Left ventricle myocardium inferior (tissue), 1 donor: Measurements from ENCODE around the gene DAD1. TPM values are rescaled to one million over a fixed set of nuclear protein-coding genes. Genes with fewer than 3 reads are reported as not detected.

Experiments
- DNase-seq: peaks from one replicate; pipeline ENCODE4 v3.0.0-alpha.2; 2020
- H3K27ac ChIP-seq: fragments of 200-600 bp; replicated peaks from 2 replicates; pipeline ENCODE4 v1.8.0; 2021
- H3K27me3 ChIP-seq: fragments of 200-600 bp; 2 replicates; pipeline ENCODE4 v1.8.0; 2021; ENCODE audit warnings: low read depth
- H3K36me3 ChIP-seq: fragments of 200-600 bp; 2 replicates; pipeline ENCODE4 v1.8.0; 2021
- H3K4me1 ChIP-seq: fragments of 200-600 bp; 2 replicates; pipeline ENCODE4 v1.8.0; 2021
- H3K4me3 ChIP-seq: fragments of 200-600 bp; 2 replicates; pipeline ENCODE4 v1.8.0; 2021; ENCODE audit warnings: mild to moderate bottlenecking, moderate library complexity
- H3K9me3 ChIP-seq: fragments of 200-600 bp; replicated peaks from 2 replicates; pipeline ENCODE4 v1.8.0; 2021
- CTCF ChIP-seq: fragments of 200-600 bp; IDR thresholded peaks from 2 replicates; pipeline ENCODE4 v1.8.0; 2021; ENCODE audit warnings: antibody characterized with exemption, mild to moderate bottlenecking, borderline replicate concordance
- intact Hi-C: fragments of 100-400 bp; cut with micrococcal nuclease; formaldehyde crosslinking; loops from one replicate; pipeline ENCODE4 v1.11.0; 2022
- total RNA-seq: library from RNA; stranded (reverse); fragmentation: NEBNext Ultra II Directional; extraction: Animal tissue kit (Norgen Biotek cat#: 25700); gene quantifications from one replicate; pipeline ENCODE4 v1.2.1, GENCODE V29; 2021
- donor health status: DM: no; HTN: yes; CAD: no; lungs with severe emphysema.

Gene DAD1
- total RNA-seq, 1 donor from 2014 or later = 118 TPM

GRCh38 chr14:22523283-22523682 lies 65.7 kb downstream of the DAD1 start:
- no peak for TF ChIP-seq CTCF
- H3K27ac ChIP-seq = no peak overlapping the region

GRCh38 chr14:22522466-22522957 lies 66.5 kb downstream of the DAD1 start:
- intact Hi-C loops = no loop called here
- no peaks in the 10 kb centered on the region for H3K36me3 ChIP-seq
- no peaks in the 10 kb centered on the region for H3K27me3 ChIP-seq
- no peak overlapping the region for H3K4me3 ChIP-seq
- no peak for DNase-seq
- peaks cover 15% of the 10 kb centered on the region for H3K4me1 ChIP-seq
- TF ChIP-seq CTCF = no peak
- H3K9me3 ChIP-seq = no peaks in the 10 kb centered on the region
- no peak overlapping the region for H3K27ac ChIP-seq

More at GRCh38 chr14:22523283-22523682, 65.7 kb downstream of the DAD1 start:
- DNase-seq = no peak
- Histone ChIP-seq H3K4me1 (peaks cover 15% of the 10 kb centered on the region), H3K27me3 (no peaks in the 10 kb centered on the region), H3K9me3 (no peaks in the 10 kb centered on the region), H3K36me3 (no peaks in the 10 kb centered on the region), H3K4me3 (no peak overlapping the region)
- intact Hi-C loops = no loop called here

GRCh38 chr14:22521449-22522239 lies 67.4 kb downstream of the DAD1 start:
- intact Hi-C loops = no loop called here

GRCh38 chr14:22520796-22521195 lies 68.2 kb downstream of the DAD1 start:
- Histone ChIP-seq H3K9me3 (no peaks in the 10 kb centered on the region), H3K27ac (peak overlapping the region; percentile 18), H3K4me1 (peaks cover 25% of the 10 kb centered on the region), H3K36me3 (no peaks in the 10 kb centered on the region), H3K27me3 (no peaks in the 10 kb centered on the region), H3K4me3 (no peak overlapping the region)
- no peak for TF ChIP-seq CTCF
- intact Hi-C loops = no loop called here
- DNase-seq = no peak

More at GRCh38 chr14:22521449-22522239, 67.4 kb downstream of the DAD1 start:
- Histone ChIP-seq H3K4me3 (no peak overlapping the region), H3K9me3 (no peaks in the 10 kb centered on the region), H3K36me3 (no peaks in the 10 kb centered on the region), H3K27ac (no peak overlapping the region), H3K4me1 (peaks cover 16% of the 10 kb centered on the region), H3K27me3 (no peaks in the 10 kb centered on the region)
- TF ChIP-seq CTCF = no peak
- no peak for DNase-seq

GRCh38 chr14:22519877-22520685 lies 68.9 kb downstream of the DAD1 start:
- intact Hi-C loops = no loop called here
- no peak for DNase-seq
- no peaks in the 10 kb centered on the region for H3K36me3 ChIP-seq
- no peak for TF ChIP-seq CTCF
- H3K27me3 ChIP-seq = no peaks in the 10 kb centered on the region
- H3K4me3 ChIP-seq = no peak overlapping the region
- H3K9me3 ChIP-seq = no peaks in the 10 kb centered on the region
- H3K27ac ChIP-seq = peak overlapping the region; percentile 18
- H3K4me1 ChIP-seq = peaks cover 32% of the 10 kb centered on the region
